HCT116 (cell line): ENCODE data around the gene NDRG3. TPM values are rescaled to one million over a fixed set of nuclear protein-coding genes. Genes with fewer than 3 reads are reported as not detected.
"Not testable (repeated sequence)": the region's sequence is repeated elsewhere in the genome, so short reads cannot be mapped to it uniquely, and the experiment has no call there.

ENCODE experiments used
- ATAC-seq: fragments of 200-7000 bp; cut with Tn5 transposase; 2 replicates; pipeline ENCODE4 v1.9.1; 2020; ENCODE audit warnings: mild to moderate bottlenecking, moderate library complexity
- BruUV-seq: library from RNA; stranded (reverse); fragments of 400-500 nt; replicated peaks from 2 replicates; lab custom pipeline; 2021; lab: Mats Ljungman, UMichigan
- CTCF ChIA-PET: fragments of 300-600 bp; sonication (Branson Sonifier 250); formaldehyde crosslinking; loops from one replicate; lab custom pipeline; 2021; ENCODE audit warnings: antibody characterized with exemption; lab: Charles Lee
- POLR2A ChIA-PET: fragments of 300-600, 350-600 bp; sonication (Branson Sonifier 250); formaldehyde crosslinking; loops from one replicate; lab custom pipeline; 2021; ENCODE audit warnings: antibody characterized with exemption; lab: Charles Lee
- RAD21 ChIA-PET, 2 experiments: fragments of 300-600 bp; sonication (Branson Sonifier 250); formaldehyde crosslinking; loops; one replicate each; lab custom pipeline; 2023; ENCODE audit warnings: low total read pairs in 2 of 2; ENCODE audit not compliant: uncharacterized antibody in 2 of 2, unreplicated experiment in 2 of 2, low non-redundant PET in 1 of 2; lab: Charles Lee
- DNase-seq: peaks from one replicate; pipeline ENCODE4 v3.0.0-alpha.2; 2010; ENCODE audit warnings: low read depth, low spot score
- H2AFZ ChIP-seq: fragments of 200-600 bp; shearing (Covaris generic), sonication (generic); 2 replicates; pipeline ENCODE4 v1.6.1; 2017; ENCODE audit warnings: low read depth, mixed run types, mixed read lengths, antibody characterized with exemption, low read length; ENCODE audit not compliant: poor library complexity, severe bottlenecking
- H3K27ac ChIP-seq: 2 replicates; pipeline ENCODE4 v1.5.1; 2012; ENCODE audit warnings: low read depth, low read length
- H3K27me3 ChIP-seq: fragments of 200-600 bp; sonication (generic); 2 replicates; pipeline ENCODE4 v1.6.1; 2016; ENCODE audit warnings: mixed run types, low read length, mixed read lengths; ENCODE audit not compliant: insufficient read depth
- H3K36me3 ChIP-seq, 2 experiments: fragments of 200-500 bp in 1 of 2; fragments of 200-600 bp in 1 of 2; sonication (Bioruptor generic) in 1 of 2; sonication (generic) in 1 of 2; 2 replicates each; pipeline versions ENCODE4 v1.5.1 to v1.6.1; 2014 to 2016; ENCODE audit warnings: low read length in 2 of 2, inconsistent platforms in 1 of 2, mixed read lengths in 1 of 2, mixed run types in 1 of 2; ENCODE audit not compliant: insufficient read depth in 2 of 2, control insufficient read depth in 1 of 2
- H3K4me1 ChIP-seq, 2 experiments: fragments of 200-600 bp in 1 of 2; sonication (generic) in 1 of 2; 2 replicates each; pipeline versions ENCODE4 v1.5.1 to v1.6.1; 2012 to 2017; ENCODE audit warnings: low read length in 2 of 2, inconsistent platforms in 1 of 2, mild to moderate bottlenecking in 1 of 2, mixed read lengths in 1 of 2, mixed run types in 1 of 2, moderate library complexity in 1 of 2; ENCODE audit not compliant: insufficient read depth in 2 of 2, control insufficient read depth in 1 of 2
- H3K4me2 ChIP-seq: fragments of 200-600 bp; sonication (generic); 2 replicates; pipeline ENCODE4 v1.6.1; 2017; ENCODE audit warnings: mixed run types, low read length, mixed read lengths
- H3K4me3 ChIP-seq, 2 experiments: fragments of 200-600 bp in 1 of 2; sonication (generic) in 1 of 2; replicated peaks in 1 of 2; 2 replicates each; pipeline ENCODE4 v1.5.1; 2011 to 2016; ENCODE audit warnings: low read length in 2 of 2, control low read depth in 1 of 2, low read depth in 1 of 2, mild to moderate bottlenecking in 1 of 2, mixed read lengths in 1 of 2, mixed run types in 1 of 2
- H3K79me2 ChIP-seq: fragments of 200-600 bp; sonication (generic); 2 replicates; pipeline ENCODE4 v1.6.1; 2017; ENCODE audit warnings: mild to moderate bottlenecking, mixed run types, low read length, moderate library complexity, mixed read lengths; ENCODE audit not compliant: insufficient read depth
- H3K9ac ChIP-seq: fragments of 200-600 bp; sonication (generic); 2 replicates; pipeline ENCODE4 v1.6.1; 2016; ENCODE audit warnings: low read length, mixed read lengths
- H3K9me2 ChIP-seq: fragments of 200-600 bp; sonication (generic), shearing (Covaris generic); 2 replicates; pipeline ENCODE4 v1.6.1; 2017; ENCODE audit warnings: mixed run types, mild to moderate bottlenecking, moderate library complexity; ENCODE audit not compliant: insufficient read depth
- H3K9me3 ChIP-seq, 2 experiments: fragments of 200-500 bp in 1 of 2; fragments of 200-600 bp in 1 of 2; sonication (Bioruptor generic) in 1 of 2; sonication (generic) in 1 of 2; 2 replicates each; pipeline ENCODE4 v1.6.1; 2014 to 2017; ENCODE audit warnings: low read length in 2 of 2, mixed read lengths in 2 of 2, inconsistent platforms in 1 of 2, low read depth in 1 of 2, mild to moderate bottlenecking in 1 of 2, mixed run types in 1 of 2, moderate library complexity in 1 of 2; ENCODE audit not compliant: control insufficient read depth in 1 of 2, insufficient read depth in 1 of 2
- H4K20me1 ChIP-seq: fragments of 200-600 bp; sonication (generic), shearing (Covaris generic); 2 replicates; pipeline ENCODE4 v1.6.1; 2017; ENCODE audit warnings: mixed run types, mild to moderate bottlenecking, moderate library complexity; ENCODE audit not compliant: insufficient read depth
- ATF3 ChIP-seq: IDR thresholded peaks from 2 replicates; pipeline ENCODE4 v1.6.1; 2012
- CEBPB ChIP-seq: IDR thresholded peaks from 2 replicates; pipeline ENCODE4 v1.6.1; 2012; ENCODE audit warnings: low read depth
- CTCF ChIP-seq, 3 experiments: fragments of 200-600 bp in 1 of 3; sonication (generic) in 1 of 3; IDR thresholded peaks in 2 of 3; conservative IDR thresholded peaks in 1 of 3; 2 replicates each; pipeline ENCODE4 v1.5.1; 2012 to 2017; ENCODE audit warnings: low read depth in 2 of 3, low read length in 2 of 3, antibody characterized with exemption in 1 of 3, borderline replicate concordance in 1 of 3, control low read depth in 1 of 3, mild to moderate bottlenecking in 1 of 3, mixed read lengths in 1 of 3, mixed run types in 1 of 3, moderate library complexity in 1 of 3; ENCODE audit not compliant: insufficient read depth in 1 of 3
- EGR1 ChIP-seq: IDR thresholded peaks from 2 replicates; pipeline ENCODE4 v1.6.1; 2012; ENCODE audit warnings: low read depth
- MAX ChIP-seq: IDR thresholded peaks from 2 replicates; pipeline ENCODE4 v1.6.1; 2012
- POLR2AphosphoS5 ChIP-seq: IDR thresholded peaks from 2 replicates; pipeline ENCODE4 v1.6.1; 2011; ENCODE audit warnings: mild to moderate bottlenecking, low read depth, low read length, moderate library complexity
- RAD21 ChIP-seq: IDR thresholded peaks from 2 replicates; pipeline ENCODE4 v1.6.1; 2012; ENCODE audit warnings: low read depth, mild to moderate bottlenecking
- REST ChIP-seq: IDR thresholded peaks from 2 replicates; pipeline ENCODE4 v1.6.1; 2012; ENCODE audit warnings: low read depth
- SIN3A ChIP-seq: IDR thresholded peaks from 2 replicates; pipeline ENCODE4 v1.6.1; 2012; ENCODE audit warnings: low read depth
- SP1 ChIP-seq: IDR thresholded peaks from 2 replicates; pipeline ENCODE4 v1.6.1; 2012; ENCODE audit warnings: low read depth
- YY1 ChIP-seq: IDR thresholded peaks from 2 replicates; pipeline ENCODE4 v1.6.1; 2011; ENCODE audit warnings: low read length, low read depth, moderate library complexity, mild to moderate bottlenecking; ENCODE audit not compliant: insufficient replicate concordance; ENCODE audit errors: extremely low read depth
- ZFX ChIP-seq: fragments of 450-650 bp; IDR thresholded peaks from 2 replicates; pipeline ENCODE4 v1.6.1; 2017
- ZNF274 ChIP-seq: fragments of 200-500 bp; sonication (Bioruptor generic); IDR thresholded peaks from 2 replicates; pipeline ENCODE4 v1.6.1; 2014; ENCODE audit warnings: mild to moderate bottlenecking, low read depth, low read length, inconsistent platforms
- intact Hi-C: fragments of 100-400 bp; cut with micrococcal nuclease; formaldehyde crosslinking; loops from 2 replicates; pipeline ENCODE4 v1.10.0; 2022
- total RNA-seq: library from RNA; stranded (reverse); gene quantifications from one replicate; pipeline ENCODE4 v1.2.1, GENCODE V29; 2021; ENCODE audit not compliant: unreplicated experiment

The NDRG3 gene
- total RNA-seq, 1 experiment from 2014 or later, result 29.3 TPM

DNA sequence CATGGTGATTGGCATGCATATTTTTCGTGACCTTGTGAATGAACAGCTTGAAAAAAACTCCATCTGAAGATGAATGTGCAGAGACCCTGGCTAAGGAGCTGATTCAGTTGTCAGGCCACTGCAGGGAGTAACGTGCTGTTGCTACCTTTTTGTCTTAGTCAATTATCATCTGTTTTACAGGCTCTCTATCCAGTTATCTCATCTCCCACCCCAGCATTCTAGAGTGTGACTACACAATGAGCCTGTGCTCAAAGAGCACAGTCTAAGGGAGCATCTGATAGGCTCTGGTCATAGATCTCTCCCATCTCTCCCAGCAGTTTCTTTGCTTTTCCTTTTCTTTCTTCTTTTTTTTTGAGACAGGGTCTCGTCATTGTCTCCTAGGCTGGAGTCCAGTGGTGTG is 45.5 kb downstream of the NDRG3 start:
- no peaks in the 10 kb centered on the region for H4K20me1 ChIP-seq
- ATAC-seq, result no peak
- no peaks in the 10 kb centered on the region for H3K4me1 ChIP-seq
- H3K4me3 ChIP-seq, result no peak overlapping the region
- CTCF ChIA-PET, result no interaction called here
- POLR2A ChIA-PET, result no interaction called here
- no peaks in the 10 kb centered on the region for H3K79me2 ChIP-seq
- BruUV-seq, result no TSS peak
- no peaks in the 10 kb centered on the region for H3K9me3 ChIP-seq
- TF ChIP-seq MAX (no peak), SP1 (no peak), YY1 (no peak), ZFX (no peak), EGR1 (no peak), SIN3A (no peak), ZNF274 (no peak), CEBPB (no peak), CTCF (IDR thresholded peaks at IDR 0.05 in 2 of 3, conservative IDR thresholded peaks at IDR 0.05 in 1 of 3; ENCODE audit: borderline replicate concordance in 1 of 3, insufficient read depth in 1 of 3, low read depth in 2 of 3, low read length in 2 of 3) (no peak), REST (no peak), ATF3 (no peak), RAD21 (no peak), POLR2AphosphoS5 (no peak)
- TF ChIP-seq, all 23 proteins: peak for 0
- no peak overlapping the region for H3K27ac ChIP-seq
- H3K9ac ChIP-seq, result no peak overlapping the region
- no peak for DNase-seq
- RAD21 ChIA-PET, result no interaction called here
- no peaks in the 10 kb centered on the region for H3K36me3 ChIP-seq
- H3K27me3 ChIP-seq, result no peaks in the 10 kb centered on the region
- H2AFZ ChIP-seq, result no peak overlapping the region
- H3K4me2 ChIP-seq, result no peak overlapping the region
- intact Hi-C loops, result no loop called here
- no peaks in the 10 kb centered on the region for H3K9me2 ChIP-seq

- H3K4me2 ChIP-seq, H3K9me3 ChIP-seq, H3K79me2 ChIP-seq, intact Hi-C loops, ATAC-seq, H3K27me3 ChIP-seq, POLR2A ChIA-PET, H3K27ac ChIP-seq, RAD21 ChIA-PET, H3K4me1 ChIP-seq, H2AFZ ChIP-seq, H3K9me2 ChIP-seq, H3K36me3 ChIP-seq, H3K4me3 ChIP-seq, H4K20me1 ChIP-seq, CTCF ChIA-PET, H3K9ac ChIP-seq, DNase-seq, BruUV-seq: not testable (repeated sequence)
These were observed 50.4 kb downstream of the NDRG3 start for GRCh38 chr20:36695467-36695866.
